ENCODE measurements around the gene ZNF738.

ZNF738 gene

GRCh38 chr19:21423057-21424041 lies 64.5 kb downstream of the ZNF738 start:
- DNase-seq (ENCODE audit: low read depth in 2 of 2): no peak

Measured in fibroblast of skin of left biceps (primary cell).